Measurements from ENCODE around the gene KBTBD4.

The KBTBD4 gene

DNA sequence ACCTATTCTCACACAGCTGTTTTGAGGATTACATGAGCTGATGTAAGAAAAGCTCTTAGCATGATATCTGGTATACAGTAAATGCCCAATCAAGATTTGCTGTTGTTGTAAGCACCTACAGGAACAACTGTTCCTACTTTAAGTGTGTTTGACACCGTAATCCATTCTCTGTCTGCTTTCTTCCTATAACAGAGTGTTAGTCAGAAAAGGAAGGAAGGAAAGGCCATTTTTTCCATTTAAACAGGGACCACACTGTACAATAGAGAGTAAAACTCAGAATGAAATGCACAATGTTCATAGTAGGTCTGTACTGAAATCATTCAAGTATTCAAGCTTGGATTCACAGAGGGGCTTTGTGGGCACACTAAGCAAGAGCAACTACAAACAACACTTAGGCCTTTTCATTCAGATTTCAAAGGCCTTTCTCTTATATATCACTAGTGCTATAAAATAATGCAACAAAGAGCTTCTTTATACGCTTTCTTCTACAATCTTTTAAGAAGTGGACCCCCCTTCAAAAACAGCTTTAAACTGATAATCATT, 42.1 kb upstream of the KBTBD4 start:
- H3F3A ChIP-seq (ENCODE audit: insufficient read depth): no peaks in the 10 kb centered on the region; the same call in none of the 2 replicates
- H3K27me3 ChIP-seq (ENCODE audit: low read length): no peaks in the 10 kb centered on the region
- no peaks in the 10 kb centered on the region for H3K79me2 ChIP-seq (ENCODE audit: insufficient read depth, low read length)
- H3K9me3 ChIP-seq (ENCODE audit: insufficient read depth, low read length): no peaks in the 10 kb centered on the region
- peaks cover 31% of the 10 kb centered on the region for H3K36me3 ChIP-seq (ENCODE audit: low read length)
- no peaks in the 10 kb centered on the region for H3K9me2 ChIP-seq (replicated peaks; ENCODE audit: insufficient read depth, low read length)
- H3K27ac ChIP-seq (ENCODE audit: low read depth, low read length): no peak overlapping the region
- H3K4me2 ChIP-seq (ENCODE audit: low read depth, low read length, poor library complexity, severe bottlenecking): no peak overlapping the region
- no peak overlapping the region for H3K9ac ChIP-seq (ENCODE audit: low read length)
- H3K4me3 ChIP-seq (ENCODE audit: insufficient read depth, low read length, poor library complexity, severe bottlenecking): no peak overlapping the region
- H2AFZ ChIP-seq (ENCODE audit: low read depth, low read length, severe bottlenecking): no peak overlapping the region
- no peaks in the 10 kb centered on the region for H4K20me1 ChIP-seq (ENCODE audit: low read depth, low read length)
- TF ChIP-seq, protein P1, sequence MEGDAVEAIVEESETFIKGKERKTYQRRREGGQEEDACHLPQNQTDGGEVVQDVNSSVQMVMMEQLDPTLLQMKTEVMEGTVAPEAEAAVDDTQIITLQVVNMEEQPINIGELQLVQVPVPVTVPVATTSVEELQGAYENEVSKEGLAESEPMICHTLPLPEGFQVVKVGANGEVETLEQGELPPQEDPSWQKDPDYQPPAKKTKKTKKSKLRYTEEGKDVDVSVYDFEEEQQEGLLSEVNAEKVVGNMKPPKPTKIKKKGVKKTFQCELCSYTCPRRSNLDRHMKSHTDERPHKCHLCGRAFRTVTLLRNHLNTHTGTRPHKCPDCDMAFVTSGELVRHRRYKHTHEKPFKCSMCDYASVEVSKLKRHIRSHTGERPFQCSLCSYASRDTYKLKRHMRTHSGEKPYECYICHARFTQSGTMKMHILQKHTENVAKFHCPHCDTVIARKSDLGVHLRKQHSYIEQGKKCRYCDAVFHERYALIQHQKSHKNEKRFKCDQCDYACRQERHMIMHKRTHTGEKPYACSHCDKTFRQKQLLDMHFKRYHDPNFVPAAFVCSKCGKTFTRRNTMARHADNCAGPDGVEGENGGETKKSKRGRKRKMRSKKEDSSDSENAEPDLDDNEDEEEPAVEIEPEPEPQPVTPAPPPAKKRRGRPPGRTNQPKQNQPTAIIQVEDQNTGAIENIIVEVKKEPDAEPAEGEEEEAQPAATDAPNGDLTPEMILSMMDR (IDR thresholded peaks at IDR 0.05; ENCODE audit: insufficient read depth, low read length, poor library complexity, severe bottlenecking): no peak
- TF ChIP-seq EZH2phosphoT487 (conservative IDR thresholded peaks at IDR 0.05; ENCODE audit: low read length): no peak

DNA sequence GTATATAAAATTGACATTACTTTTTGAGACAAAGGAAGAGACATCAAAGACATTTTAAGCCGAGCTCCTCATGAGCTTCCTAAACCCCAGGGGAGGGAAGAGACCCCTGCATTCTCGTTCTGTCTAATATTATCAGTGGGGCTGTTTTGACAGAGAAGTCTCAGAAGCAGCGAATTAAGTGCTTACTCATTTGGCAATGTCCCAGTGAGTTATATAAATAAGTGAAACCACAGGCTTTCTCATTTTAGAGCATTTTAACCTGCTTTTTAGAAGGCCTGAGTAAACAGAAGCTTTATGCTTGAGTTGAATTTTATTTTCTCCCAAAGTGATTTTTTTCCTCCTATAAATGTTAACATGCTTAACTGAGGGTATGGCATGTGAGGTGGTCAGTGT, 38.6 kb upstream of the KBTBD4 start:
- no peaks in the 10 kb centered on the region; the same call in none of the 2 replicates for H3F3A ChIP-seq (ENCODE audit: insufficient read depth)
- H3K79me2 ChIP-seq (ENCODE audit: insufficient read depth, low read length): no peaks in the 10 kb centered on the region
- H3K4me3 ChIP-seq (ENCODE audit: insufficient read depth, low read length, poor library complexity, severe bottlenecking): no peak overlapping the region
- H3K9me3 ChIP-seq (ENCODE audit: insufficient read depth, low read length): no peaks in the 10 kb centered on the region
- no peaks in the 10 kb centered on the region for H3K9me2 ChIP-seq (replicated peaks; ENCODE audit: insufficient read depth, low read length)
- H3K27ac ChIP-seq (ENCODE audit: low read depth, low read length): no peak overlapping the region
- H3K36me3 ChIP-seq (ENCODE audit: low read length): peaks cover 18% of the 10 kb centered on the region
- TF ChIP-seq, protein P1 (IDR thresholded peaks at IDR 0.05; ENCODE audit: insufficient read depth, low read length, poor library complexity, severe bottlenecking): no peak
- no peak for TF ChIP-seq EZH2phosphoT487 (conservative IDR thresholded peaks at IDR 0.05; ENCODE audit: low read length)
- no peak overlapping the region for H3K4me2 ChIP-seq (ENCODE audit: low read depth, low read length, poor library complexity, severe bottlenecking)
- no peaks in the 10 kb centered on the region for H4K20me1 ChIP-seq (ENCODE audit: low read depth, low read length)
- no peak overlapping the region for H3K9ac ChIP-seq (ENCODE audit: low read length)
- H2AFZ ChIP-seq (ENCODE audit: low read depth, low read length, severe bottlenecking): no peak overlapping the region
- H3K27me3 ChIP-seq (ENCODE audit: low read length): no peaks in the 10 kb centered on the region

DNA sequence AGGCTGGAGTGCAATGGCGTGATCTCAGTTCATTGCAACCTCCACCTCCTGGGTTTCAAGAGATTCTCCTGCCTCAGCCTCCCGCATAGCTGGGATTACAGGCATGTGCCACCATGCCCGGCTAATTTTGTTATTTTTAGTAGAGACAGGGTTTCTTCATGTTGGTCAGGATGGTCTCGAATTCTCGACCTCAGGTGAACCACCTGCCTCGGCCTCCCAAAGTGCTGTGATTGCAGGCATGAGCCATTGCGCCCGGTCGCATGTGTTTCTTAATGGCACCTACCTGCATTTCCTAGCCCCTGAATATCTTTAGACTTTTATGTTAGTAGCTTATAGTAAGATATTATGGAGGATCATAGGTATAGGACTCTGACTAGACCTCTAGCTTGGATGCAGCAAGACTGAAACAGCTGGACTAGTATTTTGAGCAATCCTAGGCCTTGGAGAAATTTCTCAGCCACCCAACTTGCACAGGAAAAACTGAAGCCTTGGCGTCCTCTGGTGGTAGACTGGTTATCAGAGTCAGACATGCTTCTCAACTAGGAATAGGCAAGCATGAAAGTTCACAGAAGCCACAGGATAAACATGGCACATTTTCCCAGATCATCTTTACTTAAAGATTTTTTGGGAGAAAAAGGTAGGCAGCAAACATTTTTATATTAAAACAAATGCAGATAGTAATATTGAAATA, 38.1 kb upstream of the KBTBD4 start:
- Histone ChIP-seq H3K9me2 (replicated peaks; ENCODE audit: insufficient read depth, low read length) (no peaks in the 10 kb centered on the region), H3K9me3 (ENCODE audit: insufficient read depth, low read length) (no peaks in the 10 kb centered on the region), H4K20me1 (ENCODE audit: low read depth, low read length) (no peaks in the 10 kb centered on the region), H3K79me2 (ENCODE audit: insufficient read depth, low read length) (no peaks in the 10 kb centered on the region), H3K36me3 (ENCODE audit: low read length) (peaks cover 13% of the 10 kb centered on the region), H3K4me3 (ENCODE audit: insufficient read depth, low read length, poor library complexity, severe bottlenecking) (no peak overlapping the region), H3K9ac (ENCODE audit: low read length) (no peak overlapping the region), H3F3A (ENCODE audit: insufficient read depth) (no peaks in the 10 kb centered on the region; the same call in none of the 2 replicates), H2AFZ (ENCODE audit: low read depth, low read length, severe bottlenecking) (no peak overlapping the region), H3K27ac (ENCODE audit: low read depth, low read length) (no peak overlapping the region), H3K4me2 (ENCODE audit: low read depth, low read length, poor library complexity, severe bottlenecking) (no peak overlapping the region), H3K27me3 (ENCODE audit: low read length) (no peaks in the 10 kb centered on the region)
- TF ChIP-seq EZH2phosphoT487 (conservative IDR thresholded peaks at IDR 0.05; ENCODE audit: low read length): no peak
- TF ChIP-seq, protein P1 (IDR thresholded peaks at IDR 0.05; ENCODE audit: insufficient read depth, low read length, poor library complexity, severe bottlenecking): peak; percentile 34
